Mucosa of descending colon (tissue), 3 donors: ENCODE measurements around the gene TRO. TPM values are rescaled to one million over a fixed set of nuclear protein-coding genes. Genes with fewer than 3 reads are reported as not detected.

ENCODE experiments used
- ATAC-seq: fragments of 200-7000 bp; cut with Tn5 transposase; one replicate; pipeline ENCODE4 v1.9.1; 2020; ENCODE audit warnings: mild to moderate bottlenecking, moderate library complexity
- DNase-seq, 3 donors: peaks; one replicate each; pipeline ENCODE4 v3.0.0-alpha.2; 2020
- H3K36me3 ChIP-seq: fragments of 200-600 bp; one replicate; pipeline ENCODE4 v1.8.0; 2021; ENCODE audit warnings: low read depth, mild to moderate bottlenecking
- H3K4me1 ChIP-seq: fragments of 200-600 bp; one replicate; pipeline ENCODE4 v1.8.0; 2021; ENCODE audit warnings: low read depth, mild to moderate bottlenecking
- H3K4me3 ChIP-seq: fragments of 200-600 bp; one replicate; pipeline ENCODE4 v1.8.0; 2021; ENCODE audit warnings: mild to moderate bottlenecking
- H3K9me3 ChIP-seq: fragments of 200-600 bp; one replicate; pipeline ENCODE4 v1.8.0; 2021; ENCODE audit warnings: mild to moderate bottlenecking
- CTCF ChIP-seq: fragments of 200-600 bp; IDR thresholded peaks from one replicate; pipeline ENCODE4 v1.8.0; 2022; ENCODE audit warnings: antibody characterized with exemption, mild to moderate bottlenecking
- intact Hi-C, 2 donors: fragments of 100-400 bp; cut with DNase I in 1 of 2; cut with micrococcal nuclease in 1 of 2; formaldehyde crosslinking; loops; one replicate each; pipeline versions ENCODE4 v1.11.0 to v1.11.1; 2022; cut with DNase I, micrococcal nuclease
- total RNA-seq, 3 donors: library from RNA; stranded (reverse); fragmentation: NEBNext Ultra II Directional in 2 of 3; extraction: Animal tissue kit (Norgen Biotek cat#: 25700) in 2 of 3; gene quantifications; one replicate each; pipeline versions ENCODE4 v1.2.1 to v1.2.4, GENCODE V29; 2021 to 2023
- donor health status: DM: no; HTN: no; CAD: no; lungs with moderate emphysema.
- donor health status: DM: no; HTN: no; CAD: no.
- donor health status: DM: no; HTN: yes; CAD: no.

The TRO gene
- total RNA-seq, 3 donors from 2014 or later = 0.67 to 7.2 (median 2.1) TPM

- no peak for TF ChIP-seq CTCF
- ATAC-seq (no peak), DNase-seq (no peak)
- H3K36me3 ChIP-seq = no peaks in the 10 kb centered on the region
- intact Hi-C loops = no loop called here
- no peaks in the 10 kb centered on the region for H3K4me1 ChIP-seq
- H3K9me3 ChIP-seq = no peaks in the 10 kb centered on the region
- no peak overlapping the region for H3K4me3 ChIP-seq
Measured at GRCh38 chrX:54930291-54931049, 9.8 kb downstream of the TRO start.

- no peak for TF ChIP-seq CTCF
- no peaks in the 10 kb centered on the region for H3K4me1 ChIP-seq
- intact Hi-C loops = no loop called here
- no peaks in the 10 kb centered on the region for H3K9me3 ChIP-seq
- no peaks in the 10 kb centered on the region for H3K36me3 ChIP-seq
- ATAC-seq = no peak
- DNase-seq = no peak
- no peak overlapping the region for H3K4me3 ChIP-seq
Measured at GRCh38 chrX:54931107-54931506, 10.5 kb downstream of the TRO start.

GRCh38 chrX:54933150-54933826, 12.7 kb downstream of the TRO start:
- H3K9me3 ChIP-seq = no peaks in the 10 kb centered on the region
- no peaks in the 10 kb centered on the region for H3K4me1 ChIP-seq
- ATAC-seq (no peak), DNase-seq (no peak)
- no peaks in the 10 kb centered on the region for H3K36me3 ChIP-seq
- intact Hi-C loops = no loop called here
- no peak for TF ChIP-seq CTCF
- H3K4me3 ChIP-seq = no peak overlapping the region

- no peaks in the 10 kb centered on the region for H3K9me3 ChIP-seq
- no peak for DNase-seq
- no peaks in the 10 kb centered on the region for H3K36me3 ChIP-seq
- no peak for ATAC-seq
- H3K4me1 ChIP-seq = no peaks in the 10 kb centered on the region
- H3K4me3 ChIP-seq = no peak overlapping the region
- intact Hi-C loops = no loop called here
- TF ChIP-seq CTCF = no peak
Measured at GRCh38 chrX:54934058-54934457, 13.4 kb downstream of the TRO start.

- no peak for DNase-seq
- ATAC-seq = no peak
- no peaks in the 10 kb centered on the region for H3K9me3 ChIP-seq
- TF ChIP-seq CTCF = no peak
- H3K36me3 ChIP-seq = no peaks in the 10 kb centered on the region
- H3K4me1 ChIP-seq = no peaks in the 10 kb centered on the region
- H3K4me3 ChIP-seq = no peak overlapping the region
- intact Hi-C loops = no loop called here
Measured at GRCh38 chrX:54934890-54935289, 14.3 kb downstream of the TRO start.
